Body of pancreas (tissue), 4 donors: ENCODE measurements around the gene ALG5.

Source experiments
- CTCF ChIP-seq, 7 experiments: fragments of 450-650 bp in 4 of 7; fragments of 200-600 bp in 3 of 7; sonication (generic) in 3 of 7; IDR thresholded peaks; one replicate each; pipeline ENCODE4 v1.5.1; 2016 to 2019; ENCODE audit warnings: antibody characterized with exemption in 7 of 7
- POLR2A ChIP-seq, 3 donors: fragments of 450-650 bp; IDR thresholded peaks; one replicate each; pipeline ENCODE4 v1.6.1; 2016; ENCODE audit warnings: antibody characterized with exemption in 3 of 3, mild to moderate bottlenecking in 2 of 3

DNA sequence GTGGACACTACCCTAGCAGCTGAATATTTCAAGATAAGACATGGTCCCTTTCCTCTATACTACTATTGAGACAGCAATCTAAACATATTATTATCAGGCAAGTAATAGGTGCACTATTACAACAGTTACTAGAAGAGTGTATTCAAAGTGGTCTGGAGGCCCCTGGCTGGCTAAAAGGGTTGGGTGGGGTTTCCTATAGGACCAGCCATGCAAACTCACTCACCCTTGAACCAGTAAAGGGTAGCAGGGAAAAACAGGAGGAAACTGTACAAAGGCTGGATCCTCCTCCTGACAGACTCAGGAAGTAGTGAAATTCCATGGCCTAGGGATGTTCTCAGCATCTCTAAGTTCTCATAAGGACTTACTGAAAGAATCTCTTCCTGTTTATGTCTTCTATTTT is 86.8 kb downstream of the ALG5 start:
- TF ChIP-seq CTCF (IDR thresholded peaks at IDR 0.05) (no peak), POLR2A (IDR thresholded peaks at IDR 0.05) (no peak)
